ENCODE results near the gene FARP2.
"Not testable (repeated sequence)": the region's sequence is repeated elsewhere in the genome, so short reads cannot be mapped to it uniquely, and the experiment has no call there.

Gene FARP2

GRCh38 chr2:241500016-241500415 is 143.9 kb downstream of the FARP2 start:
- H3K4me3 ChIP-seq (ENCODE audit: low read depth, low read length) = no peak overlapping the region

GRCh38 chr2:241500431-241500975 is 144.4 kb downstream of the FARP2 start:
- no peak overlapping the region for H3K4me3 ChIP-seq (ENCODE audit: low read depth, low read length)

DNA sequence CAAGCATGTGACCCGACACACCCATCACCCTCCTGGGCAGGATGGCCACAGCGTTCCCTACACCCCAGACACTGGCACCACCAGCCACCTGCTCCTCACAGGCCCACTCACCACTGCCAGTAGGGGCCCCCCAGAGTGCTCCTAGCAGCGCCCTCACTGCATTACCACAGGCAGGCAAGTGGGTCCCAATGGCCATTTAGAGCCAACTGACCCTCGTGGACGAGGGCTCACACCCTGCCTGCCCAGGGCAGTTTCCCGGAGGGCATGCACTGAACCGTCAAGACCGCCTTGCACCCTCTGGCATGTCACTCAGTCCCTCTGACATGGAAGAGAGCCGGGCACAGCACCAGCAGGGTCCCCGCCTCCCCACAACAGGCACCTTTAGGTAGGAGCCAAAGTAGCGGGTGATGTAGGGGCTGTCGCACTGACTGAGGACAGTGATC is 145.0 kb downstream of the FARP2 start:
- H3K4me3 ChIP-seq (ENCODE audit: low read depth, low read length) = no peak overlapping the region

DNA sequence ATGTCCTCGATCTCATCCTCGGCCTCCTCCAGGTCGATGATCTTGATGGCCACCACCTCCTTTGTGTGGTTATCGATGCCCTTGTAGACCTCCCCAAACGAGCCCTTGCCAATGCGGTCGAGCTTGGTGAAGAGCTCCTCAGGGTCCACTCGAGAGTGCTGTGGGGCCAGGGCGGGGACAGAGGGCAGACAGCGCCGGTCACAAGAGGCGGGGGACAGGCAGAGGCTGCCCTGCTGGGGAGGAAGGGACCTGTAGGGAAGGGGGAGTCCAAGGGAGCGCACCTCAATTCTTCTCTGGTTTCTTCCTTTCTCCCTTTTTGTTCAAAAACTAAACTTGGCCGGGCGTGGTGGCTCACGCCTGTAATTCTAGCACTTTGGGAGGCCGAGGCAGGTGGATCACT is 145.5 kb downstream of the FARP2 start:
- H3K4me3 ChIP-seq (ENCODE audit: low read depth, low read length) = no peak overlapping the region

GRCh38 chr2:241502281-241502680 is 146.2 kb downstream of the FARP2 start:
- no peak overlapping the region for H3K4me3 ChIP-seq (ENCODE audit: low read depth, low read length)

DNA sequence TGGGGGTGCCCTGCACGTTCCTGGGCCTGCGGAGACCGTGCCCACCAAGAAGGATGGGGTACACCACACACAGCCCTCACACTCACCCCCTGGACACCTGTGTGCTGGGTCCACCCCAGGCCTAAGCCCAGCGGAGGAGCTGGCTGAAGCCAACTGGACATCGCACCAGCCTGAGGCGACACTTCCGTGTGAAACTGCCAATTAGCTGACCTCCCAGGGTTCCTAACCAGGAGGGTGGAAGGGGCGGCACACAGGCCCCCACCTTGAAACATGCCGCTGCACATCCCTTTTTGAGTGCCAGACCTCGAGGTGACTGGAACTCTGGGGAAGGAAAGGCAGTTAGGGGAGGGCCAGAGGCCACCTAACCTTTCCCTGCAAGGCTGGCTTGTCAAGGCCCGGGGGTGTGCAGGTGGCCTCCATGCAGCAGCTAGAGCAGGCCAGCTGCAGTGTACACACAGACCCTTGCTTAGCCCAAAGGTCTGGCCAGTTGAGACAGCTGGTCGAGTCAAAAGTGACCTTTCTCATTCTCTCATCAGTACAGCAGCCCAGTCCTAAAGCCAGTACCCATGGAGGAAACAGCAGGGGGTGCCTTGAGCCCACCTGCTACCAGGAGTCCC is 147.8 kb downstream of the FARP2 start:
- no peak overlapping the region for H3K4me3 ChIP-seq (ENCODE audit: low read depth, low read length)

- H3K4me3 ChIP-seq (ENCODE audit: low read depth, low read length) = no peak overlapping the region
These were observed 149.1 kb downstream of the FARP2 start for GRCh38 chr2:241505086-241505780.

- H3K4me3 ChIP-seq (ENCODE audit: low read depth, low read length) = no peak overlapping the region
These were observed 149.7 kb downstream of the FARP2 start for GRCh38 chr2:241505781-241506201.

DNA sequence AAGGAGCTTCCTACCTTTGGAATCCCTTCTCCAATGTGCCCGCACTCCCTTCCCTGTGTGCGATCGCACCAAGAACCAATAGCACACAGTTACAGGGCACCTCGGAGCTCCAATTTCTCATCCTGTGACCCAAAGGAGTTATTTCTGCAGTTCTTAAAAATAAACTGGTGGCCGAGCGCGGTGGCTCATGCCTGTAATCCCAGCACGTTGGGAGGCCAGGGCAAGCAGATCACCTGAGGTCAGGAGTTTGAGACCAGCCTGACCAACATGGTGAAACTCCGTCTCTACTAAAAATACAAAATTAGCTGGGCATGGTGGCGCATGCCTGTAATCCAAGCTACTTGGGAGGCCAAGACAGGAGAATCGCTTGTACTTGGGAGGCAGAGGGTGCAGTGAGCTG is 150.2 kb downstream of the FARP2 start:
- not testable (repeated sequence) for H3K4me3 ChIP-seq (ENCODE audit: low read depth, low read length)

DNA sequence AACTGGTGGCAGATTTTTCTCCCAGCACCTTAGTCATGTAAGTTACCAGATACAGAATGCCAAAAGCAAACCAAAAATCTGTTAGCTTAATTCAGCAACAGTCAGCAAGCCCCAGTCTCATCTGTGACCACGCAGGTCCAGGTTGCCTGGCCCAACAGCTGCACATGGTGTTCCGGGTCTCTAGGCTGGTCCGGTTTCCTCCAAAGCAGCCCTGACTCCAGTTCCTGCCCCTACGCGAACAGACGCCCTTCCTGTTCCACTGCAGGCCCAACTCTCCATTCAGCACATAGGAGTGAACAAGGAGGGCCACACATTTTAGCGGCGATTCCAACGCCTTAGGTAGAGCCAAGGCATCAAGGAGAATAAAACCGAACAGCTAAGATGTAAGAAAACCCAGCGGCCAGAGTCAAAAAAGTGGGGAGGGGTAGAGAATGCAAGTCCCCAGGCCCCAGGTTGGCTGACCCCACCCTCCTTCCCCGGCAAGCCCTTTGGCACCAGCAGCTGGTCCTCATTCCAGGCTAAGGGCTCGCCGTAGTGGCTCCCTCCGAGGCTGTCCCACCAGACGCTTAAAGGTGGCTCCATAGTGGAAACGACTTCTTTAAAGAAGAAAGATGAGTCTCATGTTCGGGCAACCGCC is 150.8 kb downstream of the FARP2 start:
- H3K4me3 ChIP-seq (ENCODE audit: low read depth, low read length) = peak overlapping the region; percentile 81

GRCh38 chr2:241507430-241508239 is 151.6 kb downstream of the FARP2 start:
- peak overlapping the region; percentile 81 for H3K4me3 ChIP-seq (ENCODE audit: low read depth, low read length)

DNA sequence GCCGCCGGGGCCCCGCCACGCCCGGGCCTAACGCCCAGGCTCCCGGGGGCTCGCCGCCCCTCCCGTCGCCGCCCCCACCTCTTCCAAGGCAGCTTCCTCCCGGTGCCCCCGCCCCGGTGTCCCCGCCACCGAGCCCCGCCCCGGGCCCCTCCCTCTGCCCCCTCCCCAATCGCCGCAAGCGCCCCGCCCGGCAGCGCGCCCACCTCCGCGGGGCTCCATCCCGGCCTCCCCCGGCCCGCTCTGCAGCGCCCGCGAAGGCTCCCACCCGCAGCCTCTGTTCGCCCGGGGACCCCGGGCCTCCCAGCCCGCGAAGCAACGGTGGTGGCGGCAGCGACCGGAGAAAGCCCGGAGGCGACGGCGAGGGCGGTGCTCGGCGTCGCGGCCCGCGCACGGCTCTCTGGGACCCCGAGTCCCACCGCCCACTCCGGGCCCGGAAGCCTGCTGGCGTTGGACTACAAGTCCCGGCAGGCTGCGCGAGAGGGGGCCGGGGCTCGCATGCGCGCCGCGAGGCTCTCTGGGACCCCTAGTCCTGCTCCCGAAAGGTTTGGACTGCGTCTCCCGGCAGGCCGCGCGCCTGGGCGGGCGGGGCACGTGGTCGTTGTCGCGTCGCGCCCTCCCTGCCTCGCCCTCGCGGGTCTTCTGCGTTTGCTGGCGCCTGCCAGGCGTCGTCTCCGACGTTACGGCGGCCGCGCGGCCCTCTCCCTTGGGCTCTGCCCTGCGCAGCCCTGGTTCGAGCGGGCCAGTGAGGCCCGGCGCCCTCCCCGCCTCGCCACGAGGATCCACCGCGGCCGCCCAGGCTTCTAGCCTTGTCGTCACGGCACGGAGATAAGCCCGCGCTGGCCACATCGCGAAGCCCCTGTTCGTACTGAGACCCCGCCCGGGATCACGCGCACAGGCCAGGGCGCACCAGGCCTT is 152.4 kb downstream of the FARP2 start, which contains the start of gene STK25:
STK25 (minus strand) TSS at position 345 of the 915 bp plus-strand sequence. CDS start 549 bp downstream, outside the sequence.
- peak within 1 kb of the TSS; percentile 81 for H3K4me3 ChIP-seq (ENCODE audit: low read depth, low read length)

GRCh38 chr2:241509155-241509784 is 153.2 kb downstream of the FARP2 start:
- peak overlapping the region; percentile 55 for H3K4me3 ChIP-seq (ENCODE audit: low read depth, low read length)

DNA sequence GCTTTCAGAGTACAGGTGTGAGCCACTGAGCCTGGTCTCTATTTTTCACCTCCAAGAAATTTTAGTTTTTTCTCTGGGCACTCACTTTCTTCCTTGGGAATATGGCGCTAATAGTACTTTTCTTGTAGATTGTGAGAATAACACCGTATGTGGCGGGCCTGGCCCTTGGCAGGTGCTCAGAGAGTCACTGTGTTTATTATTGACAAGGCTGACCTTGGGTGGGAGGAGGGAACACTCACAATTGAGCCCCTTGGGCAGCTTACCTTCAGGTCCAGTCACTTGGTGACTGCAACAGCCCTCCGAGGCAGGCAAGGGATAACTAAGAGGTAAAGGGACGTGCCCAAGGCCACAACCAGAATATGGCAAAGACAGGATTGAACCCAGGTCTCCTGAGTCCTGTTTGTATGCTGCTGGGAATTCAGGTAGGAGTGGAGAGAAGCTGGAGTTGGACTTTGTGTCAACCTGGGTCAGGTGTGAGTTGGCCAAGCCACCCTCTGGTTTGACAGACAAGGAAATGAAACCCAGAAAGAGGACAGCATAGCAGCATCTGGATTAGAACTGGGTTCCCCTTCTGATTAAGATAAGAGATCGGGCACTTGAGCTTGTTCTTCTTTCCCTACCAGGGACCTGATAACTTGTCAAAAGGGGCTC is 155.1 kb downstream of the FARP2 start:
- H3K4me3 ChIP-seq (ENCODE audit: low read depth, low read length) = no peak overlapping the region

DNA sequence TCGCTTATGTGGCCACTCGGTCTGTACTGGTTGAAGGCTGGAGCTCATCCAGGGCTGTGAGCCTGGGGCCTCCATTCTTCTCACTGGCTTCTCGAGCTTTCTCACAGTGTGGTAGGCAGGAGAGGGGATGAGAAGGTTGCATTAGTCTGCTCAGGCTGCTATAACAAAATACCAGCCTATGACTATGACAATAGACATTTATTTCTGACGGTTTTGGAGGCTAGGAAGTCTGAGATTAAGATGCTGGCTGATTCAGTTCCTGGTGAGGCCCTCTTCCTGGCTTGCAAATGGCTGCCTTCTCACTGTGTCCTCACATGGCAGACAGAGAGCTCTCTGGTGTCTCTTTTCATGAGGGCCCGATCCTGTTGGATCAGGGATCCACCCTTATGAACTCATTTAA is 158.5 kb downstream of the FARP2 start:
- no peak overlapping the region for H3K4me3 ChIP-seq (ENCODE audit: low read depth, low read length)

DNA sequence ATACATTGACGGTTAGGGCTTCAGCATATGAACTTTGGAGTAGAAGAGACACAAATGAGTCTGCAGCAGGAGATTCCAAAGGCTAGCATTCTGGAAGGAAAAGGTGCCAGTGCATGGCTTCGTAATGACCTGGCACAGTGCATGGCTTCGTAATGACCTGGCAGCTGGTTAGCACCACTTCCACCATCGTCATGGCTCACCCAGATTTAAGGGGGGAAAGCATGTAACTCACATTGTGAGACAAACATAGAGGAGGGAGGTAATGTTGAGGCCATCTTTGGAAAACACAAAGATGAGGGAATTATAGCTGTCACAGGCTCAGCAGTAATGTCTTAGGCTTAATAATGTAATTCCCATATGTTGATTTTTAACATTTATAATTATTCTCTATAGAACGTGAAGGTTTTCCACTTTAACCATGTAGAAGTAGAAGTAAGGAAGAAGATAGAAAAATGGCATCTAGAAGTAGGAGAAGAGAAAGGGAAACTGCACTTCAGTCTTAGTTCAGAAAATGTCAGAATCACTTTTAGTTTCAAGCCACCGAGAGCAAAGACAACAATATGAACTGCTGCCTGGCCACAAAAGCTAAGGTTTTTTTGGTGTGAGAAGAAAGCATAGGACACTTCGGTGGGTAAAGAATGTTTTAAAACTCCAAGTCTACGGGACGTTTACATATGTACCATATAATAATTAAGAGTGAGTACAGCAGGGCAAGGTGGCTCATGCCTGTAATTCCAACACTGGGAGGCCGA is 159.1 kb downstream of the FARP2 start:
- no peak overlapping the region for H3K4me3 ChIP-seq (ENCODE audit: low read depth, low read length)

DNA sequence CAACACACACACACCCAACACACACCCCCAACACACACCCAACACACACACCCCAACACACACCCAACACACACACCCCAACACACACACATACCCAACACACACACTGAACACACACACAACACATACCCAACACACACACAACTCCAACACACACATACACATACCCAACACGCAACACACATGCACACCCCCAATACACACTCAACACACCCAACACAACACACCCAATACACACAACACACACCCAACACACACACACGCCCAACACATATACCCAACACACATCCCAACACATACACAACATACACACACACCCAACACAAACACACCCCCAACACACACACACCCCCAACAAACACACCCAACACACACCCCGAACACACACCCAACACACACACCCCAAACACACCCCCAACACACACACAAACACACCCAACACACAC is 160.5 kb downstream of the FARP2 start:
- no peak overlapping the region for H3K4me3 ChIP-seq (ENCODE audit: low read depth, low read length)

- H3K4me3 ChIP-seq (ENCODE audit: low read depth, low read length) = no peak overlapping the region
These were observed 161.2 kb downstream of the FARP2 start for GRCh38 chr2:241517297-241517696.
